ENCODE results near the gene ATP6V1E1.

DNA sequence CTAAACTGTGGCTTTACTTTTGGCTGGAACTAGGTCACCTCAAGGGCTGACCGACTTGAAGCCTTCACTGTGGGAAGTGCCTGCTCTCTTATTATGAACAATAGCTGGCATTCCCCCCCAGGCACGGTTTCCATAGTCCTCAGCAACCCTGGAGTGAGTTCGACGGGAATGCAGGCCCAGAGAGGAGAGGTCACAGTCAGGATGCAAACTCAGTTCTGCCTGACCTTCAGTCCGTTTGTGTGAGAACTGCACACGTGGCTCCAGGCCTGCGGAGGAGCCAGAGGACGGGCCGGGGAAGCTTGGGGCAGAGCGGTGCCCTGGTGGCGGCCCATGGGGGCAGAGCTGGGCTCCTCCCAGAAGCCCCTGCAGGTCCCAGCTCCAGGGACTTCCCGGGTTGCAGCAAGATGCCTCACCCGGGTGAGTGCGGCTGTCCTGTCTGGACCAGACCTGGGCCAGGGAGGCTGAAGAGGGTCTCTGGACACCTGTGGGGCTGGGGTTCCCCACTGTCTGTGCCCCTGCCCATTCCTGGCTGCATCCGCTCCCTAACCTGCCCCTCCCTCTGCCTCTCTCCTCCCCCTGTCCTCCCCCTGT lies 48.0 kb downstream of the ATP6V1E1 start:
- TF ChIP-seq GABPA (IDR thresholded peaks at IDR 0.05; ENCODE audit: low read depth): no peak
- TF ChIP-seq, protein P1, sequence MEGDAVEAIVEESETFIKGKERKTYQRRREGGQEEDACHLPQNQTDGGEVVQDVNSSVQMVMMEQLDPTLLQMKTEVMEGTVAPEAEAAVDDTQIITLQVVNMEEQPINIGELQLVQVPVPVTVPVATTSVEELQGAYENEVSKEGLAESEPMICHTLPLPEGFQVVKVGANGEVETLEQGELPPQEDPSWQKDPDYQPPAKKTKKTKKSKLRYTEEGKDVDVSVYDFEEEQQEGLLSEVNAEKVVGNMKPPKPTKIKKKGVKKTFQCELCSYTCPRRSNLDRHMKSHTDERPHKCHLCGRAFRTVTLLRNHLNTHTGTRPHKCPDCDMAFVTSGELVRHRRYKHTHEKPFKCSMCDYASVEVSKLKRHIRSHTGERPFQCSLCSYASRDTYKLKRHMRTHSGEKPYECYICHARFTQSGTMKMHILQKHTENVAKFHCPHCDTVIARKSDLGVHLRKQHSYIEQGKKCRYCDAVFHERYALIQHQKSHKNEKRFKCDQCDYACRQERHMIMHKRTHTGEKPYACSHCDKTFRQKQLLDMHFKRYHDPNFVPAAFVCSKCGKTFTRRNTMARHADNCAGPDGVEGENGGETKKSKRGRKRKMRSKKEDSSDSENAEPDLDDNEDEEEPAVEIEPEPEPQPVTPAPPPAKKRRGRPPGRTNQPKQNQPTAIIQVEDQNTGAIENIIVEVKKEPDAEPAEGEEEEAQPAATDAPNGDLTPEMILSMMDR (IDR thresholded peaks at IDR 0.05): no peak
- no peak for TF ChIP-seq EZH2phosphoT487 (IDR thresholded peaks at IDR 0.05; ENCODE audit: borderline replicate concordance, low read depth)

Measured in SK-N-SH (cell line).